HL-60 (cell line): ENCODE measurements around the gene TNIP3.

Experiments used
- CTCF ChIP-seq: IDR thresholded peaks from one replicate; pipeline ENCODE4 v1.5.1; 2011; ENCODE audit warnings: low read length, control low read depth, inconsistent platforms; ENCODE audit not compliant: insufficient read depth
- POLR2AphosphoS5 ChIP-seq: IDR thresholded peaks from 2 replicates; pipeline ENCODE4 v1.6.1; 2012; ENCODE audit warnings: low read depth

- no peak for TF ChIP-seq POLR2AphosphoS5
- TF ChIP-seq CTCF = no peak
Measured at GRCh38 chr4:121191361-121191760, 27.2 kb upstream of the TNIP3 start.
